GM11168 (cell line): ENCODE measurements around the gene RAB3A.

Source experiments
- in situ Hi-C: fragments of 300-500 bp; cut with MboI; formaldehyde crosslinking; loops from one replicate; pipeline ENCODE4 v1.12.0; 2022; ENCODE audit warnings: low sequenced_read_pairs; ENCODE audit not compliant: unreplicated experiment

Gene RAB3A

DNA sequence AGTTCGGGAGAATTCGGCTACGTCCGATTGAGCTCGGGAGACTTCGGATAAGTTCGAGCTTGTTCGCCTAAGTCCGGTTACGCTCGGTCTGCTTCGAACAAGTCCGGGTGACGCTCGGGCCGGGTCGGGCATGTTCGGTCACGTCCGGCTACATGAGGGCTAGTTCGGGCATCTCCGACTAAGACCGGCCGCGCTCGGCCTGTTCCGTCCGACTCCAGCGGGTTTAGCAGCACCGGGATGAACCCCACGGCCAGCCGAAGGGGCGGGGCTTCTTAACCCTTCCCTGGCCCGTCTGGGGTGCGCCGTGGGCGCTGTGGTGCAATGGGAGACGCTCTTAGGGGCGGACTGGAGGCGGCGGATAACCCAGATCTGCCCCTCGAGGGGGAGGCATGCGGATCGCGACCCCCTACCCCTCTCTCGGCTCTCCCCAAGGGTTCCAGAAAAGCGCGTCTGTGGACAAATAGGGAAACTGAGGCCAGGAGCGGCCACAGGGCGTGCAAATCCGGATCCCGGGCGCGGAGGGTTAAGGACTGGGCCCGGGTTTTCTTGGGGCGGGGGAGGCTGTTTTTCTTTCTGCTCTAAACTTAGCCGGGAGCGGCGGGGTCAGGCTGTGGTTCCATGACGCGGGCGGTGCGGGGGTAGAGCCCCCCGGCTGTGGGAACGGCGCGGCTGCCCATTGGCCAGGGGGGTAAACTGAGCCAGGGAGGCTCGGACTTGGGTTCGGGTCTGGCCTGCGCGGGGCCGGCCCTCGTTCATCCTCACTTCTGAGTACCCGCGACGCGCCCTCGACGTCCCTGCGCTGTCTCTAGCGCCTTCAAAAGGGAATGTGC is 20.9 kb upstream of the RAB3A start:
- in situ Hi-C loops: no loop called here

- in situ Hi-C loops: no loop called here
These were observed 20.1 kb upstream of the RAB3A start for GRCh38 chr19:18223860-18224524.

DNA sequence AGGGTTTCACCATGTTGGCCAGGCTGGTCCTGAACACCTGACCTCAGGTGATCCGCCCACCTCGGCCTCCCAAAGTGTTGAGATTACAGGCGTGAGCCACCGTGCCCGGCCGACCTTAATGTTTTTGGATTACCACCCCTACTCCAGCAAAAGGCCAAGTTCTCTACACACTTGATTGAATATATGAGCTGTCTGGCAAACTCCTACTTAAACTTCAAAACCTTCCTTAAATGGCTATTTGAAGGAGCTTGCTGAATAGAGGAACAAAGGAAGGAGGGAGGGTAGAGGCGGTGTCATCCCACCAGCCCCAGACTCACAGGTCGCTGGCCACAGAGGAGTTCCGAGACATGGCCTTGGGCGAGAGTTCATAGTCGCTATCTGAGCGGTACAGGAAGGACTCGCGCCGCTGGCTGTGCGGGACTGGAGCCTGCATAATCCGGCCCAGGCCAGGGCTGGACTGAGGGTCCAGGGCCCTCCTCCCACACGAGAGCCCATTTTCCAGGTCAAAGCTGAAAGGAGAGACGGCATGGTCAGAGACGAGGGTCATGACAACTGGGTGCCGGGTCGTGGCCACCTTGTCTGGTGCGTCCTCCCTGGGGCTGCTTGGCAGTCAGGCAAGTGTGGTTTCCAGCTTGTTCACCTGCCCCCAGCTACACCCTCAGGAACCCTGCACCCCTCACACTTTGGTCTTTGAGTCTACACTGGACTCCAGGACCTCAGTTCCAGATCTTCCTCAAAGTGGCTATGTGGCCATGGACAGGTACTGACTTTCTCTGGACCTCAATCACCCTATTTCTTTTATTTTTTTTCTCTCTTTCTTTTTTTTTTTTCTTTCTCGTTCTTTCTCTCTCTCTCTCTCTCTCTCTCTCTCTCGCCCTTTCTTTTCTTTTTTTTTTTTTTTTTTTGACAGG is 18.2 kb upstream of the RAB3A start:
- in situ Hi-C loops: no loop called here

GRCh38 chr19:18220632-18221275 is 16.9 kb upstream of the RAB3A start:
- in situ Hi-C loops: no loop called here

GRCh38 chr19:18219911-18220631 is 16.2 kb upstream of the RAB3A start:
- in situ Hi-C loops: no loop called here

- in situ Hi-C loops: no loop called here
These were observed 14.8 kb upstream of the RAB3A start for GRCh38 chr19:18218600-18218999.

DNA sequence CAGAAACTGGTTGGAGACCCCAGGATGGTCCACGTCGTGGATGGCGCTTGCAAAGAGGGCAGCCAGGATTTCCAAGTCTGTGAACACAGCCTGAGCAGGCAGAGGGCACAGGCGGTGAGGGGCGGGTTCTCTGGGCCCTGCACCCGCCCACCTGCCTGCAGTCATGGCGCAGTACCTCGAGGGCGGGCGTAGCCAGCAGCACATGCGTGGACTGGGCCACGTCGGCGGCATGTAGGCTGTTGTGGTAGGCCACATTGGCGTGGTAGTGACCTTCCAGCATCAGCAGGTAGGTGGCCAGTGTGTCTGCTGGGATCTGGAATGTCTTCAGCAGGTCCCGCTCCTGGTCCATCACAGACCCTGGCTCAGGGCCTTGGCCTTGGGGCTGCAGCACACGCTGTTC is 14.3 kb upstream of the RAB3A start:
- in situ Hi-C loops: no loop called here

- in situ Hi-C loops: no loop called here
These were observed 12.9 kb upstream of the RAB3A start for GRCh38 chr19:18216789-18217188.

GRCh38 chr19:18214779-18215433 is 11.1 kb upstream of the RAB3A start:
- in situ Hi-C loops: loop anchor here (5.0 kb wide), 1 partner anchor 42 kb away; a partner anchor contains a TSS

GRCh38 chr19:18211683-18212082 is 7.8 kb upstream of the RAB3A start:
- in situ Hi-C loops: loop anchor here (5.0 kb wide), 1 partner anchor 46 kb away; a partner anchor contains a TSS

DNA sequence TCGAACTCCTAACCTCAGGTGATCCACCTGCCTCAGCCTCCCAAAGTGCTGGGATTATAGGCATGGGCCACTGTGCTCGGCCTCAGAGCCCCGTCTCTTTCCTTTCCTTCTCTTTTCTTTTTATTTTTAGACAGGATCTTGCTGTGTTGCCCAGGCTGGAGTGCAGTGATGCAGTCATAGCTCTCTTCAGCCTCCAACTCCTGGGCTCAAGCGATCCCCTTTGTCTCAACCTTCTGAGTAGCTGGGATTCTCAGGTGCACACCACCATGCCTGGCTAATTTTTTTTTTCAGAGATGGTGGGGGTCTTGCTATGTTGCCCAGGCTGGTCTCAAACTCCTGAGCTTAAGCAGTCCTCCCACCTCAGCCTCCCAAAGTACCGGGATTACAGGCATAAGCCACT is 6.1 kb upstream of the RAB3A start:
- in situ Hi-C loops: loop anchor here (5.0 kb wide), 1 partner anchor 47 kb away; a partner anchor contains a TSS

- in situ Hi-C loops: no loop called here
These were observed 4.5 kb upstream of the RAB3A start for GRCh38 chr19:18208098-18208951.

DNA sequence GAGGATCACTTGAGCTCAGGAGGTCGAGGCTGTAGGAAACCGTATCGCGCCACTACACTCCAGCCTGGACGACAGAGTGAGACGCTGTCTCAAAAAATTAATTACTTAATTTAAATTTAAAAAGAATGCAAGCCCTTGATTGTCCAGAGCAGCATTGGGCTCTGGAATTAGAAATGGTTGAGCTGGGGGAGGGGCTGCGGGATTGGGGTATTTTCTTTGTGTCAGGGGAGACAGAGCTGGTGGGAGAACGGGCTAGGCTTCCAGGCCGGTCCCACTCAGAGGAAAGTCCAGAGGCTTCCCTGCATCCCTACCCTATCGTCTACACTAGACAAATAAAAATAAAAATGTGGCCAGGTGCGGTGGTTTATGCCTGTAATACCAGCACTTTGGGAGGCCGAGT is 2.2 kb upstream of the RAB3A start:
- in situ Hi-C loops: no loop called here

GRCh38 chr19:18205200-18205892 is 1.5 kb upstream of the RAB3A start:
- in situ Hi-C loops: no loop called here

- in situ Hi-C loops: no loop called here
These were observed 755 bp upstream of the RAB3A start for GRCh38 chr19:18204394-18205199.

DNA sequence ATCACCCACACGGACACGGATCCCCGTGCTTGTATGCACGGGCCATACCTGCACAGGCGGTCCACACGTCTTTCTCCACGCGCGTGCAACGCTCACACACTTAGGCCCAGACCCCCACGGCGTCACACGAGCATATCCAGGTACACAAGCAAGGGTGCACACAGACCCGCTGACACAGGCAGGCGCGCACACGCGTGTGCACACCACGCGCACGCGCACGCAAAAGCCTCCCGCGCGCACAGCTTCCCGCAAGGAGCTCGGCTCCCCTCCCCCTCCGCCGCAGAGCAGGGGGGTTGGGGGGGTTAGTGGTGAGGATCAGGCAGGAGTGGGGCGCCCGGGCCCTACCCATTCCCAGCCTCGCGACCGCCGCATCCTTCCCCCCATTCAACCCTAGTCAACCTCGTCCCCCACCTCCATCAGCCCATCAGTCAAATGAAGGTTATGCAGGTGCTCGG is 407 bp downstream of the RAB3A start:
- in situ Hi-C loops: no loop called here
